ENCODE measurements around the gene FYB1.
"Not testable (repeated sequence)": the region's sequence is repeated elsewhere in the genome, so short reads cannot be mapped to it uniquely, and the experiment has no call there.

FYB1 gene

DNA sequence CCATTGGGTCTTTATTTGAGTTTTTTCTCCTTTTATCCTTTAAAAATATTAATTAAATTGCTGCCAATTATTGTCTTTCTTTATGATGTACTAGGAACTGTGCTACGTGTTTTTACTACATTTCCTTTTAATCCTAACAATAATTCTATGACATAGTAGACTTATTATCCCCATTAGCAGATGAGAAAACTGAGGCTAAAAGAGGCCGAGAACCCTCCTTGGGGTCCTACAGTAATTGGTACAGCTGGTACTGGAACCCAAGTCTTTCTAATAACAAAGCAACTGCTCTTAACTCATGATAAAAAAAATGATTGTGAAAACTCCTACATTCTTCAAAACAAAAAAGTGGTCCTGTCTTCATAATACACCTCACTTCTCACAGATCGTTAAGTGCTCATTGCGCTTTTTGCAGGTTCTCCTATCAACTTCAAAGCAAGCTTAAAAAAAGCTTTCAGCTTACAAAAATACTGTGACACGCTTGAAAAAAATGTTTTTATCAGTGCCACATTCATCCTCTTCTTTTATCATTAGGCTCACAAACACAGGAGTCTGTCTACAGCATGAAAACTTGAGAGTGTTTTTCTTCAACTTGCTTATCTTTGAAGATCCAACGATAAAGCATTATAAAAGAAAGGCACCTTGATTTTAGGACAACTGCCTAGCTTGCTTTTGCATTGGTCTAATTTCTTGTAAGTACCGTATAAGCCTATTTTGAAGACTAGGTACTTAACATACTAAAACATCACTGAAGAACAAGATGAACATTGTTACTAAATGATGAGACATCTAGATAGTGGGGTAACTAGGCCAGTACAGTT, 32.4 kb downstream of the FYB1 start:
- DNase-seq (ENCODE audit: low read depth in 2 of 2), result no peak

DNA sequence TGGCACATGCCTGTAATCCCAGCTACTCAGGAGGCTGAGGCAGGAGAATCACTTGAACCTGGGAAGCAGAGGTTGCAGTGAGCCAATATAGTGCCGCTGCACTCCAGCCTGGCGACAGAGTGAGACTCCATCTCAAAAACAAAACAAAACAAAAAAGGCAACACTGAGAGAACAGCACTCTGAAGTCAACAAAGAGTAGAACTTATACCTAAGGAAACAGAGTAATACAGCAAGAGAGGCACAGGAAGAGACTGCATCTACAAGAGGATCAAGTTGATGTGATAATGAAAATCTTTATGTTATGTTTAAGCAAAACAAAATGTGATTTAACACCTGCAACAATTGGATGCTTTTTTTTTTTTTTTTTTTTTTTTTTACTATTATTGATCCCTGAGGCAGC, 33.1 kb downstream of the FYB1 start:
- DNase-seq (ENCODE audit: low read depth in 2 of 2), result no peak

- no peak for DNase-seq (ENCODE audit: low read depth in 2 of 2)
Observed at GRCh38 chr5:39185761-39186160, 33.6 kb downstream of the FYB1 start.

DNA sequence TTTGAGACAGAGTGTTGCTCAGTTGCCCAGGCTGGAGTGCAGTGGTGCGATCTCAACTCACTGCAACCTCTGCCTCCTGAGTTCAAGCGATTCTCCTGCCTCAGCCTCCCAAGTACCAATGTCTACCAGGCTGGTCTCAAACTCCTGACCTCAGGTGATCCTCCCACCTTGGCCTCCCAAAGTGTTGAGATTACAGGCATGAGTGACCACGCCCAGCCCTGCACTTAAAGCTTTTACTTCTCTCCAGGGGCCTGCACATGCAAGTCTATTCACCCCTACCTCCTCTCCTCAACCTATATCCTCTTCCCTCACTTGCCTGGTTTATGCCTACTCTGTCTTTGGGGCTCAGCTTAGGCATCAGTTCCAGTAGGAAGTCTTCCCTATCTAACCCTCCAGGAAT, 39.8 kb downstream of the FYB1 start:
- DNase-seq (ENCODE audit: low read depth in 2 of 2), result not testable (repeated sequence)

- no peak for DNase-seq (ENCODE audit: low read depth in 2 of 2)
Observed at GRCh38 chr5:39178861-39179260, 40.5 kb downstream of the FYB1 start.

- no peak for DNase-seq (ENCODE audit: low read depth in 2 of 2)
Observed at GRCh38 chr5:39178171-39178570, 41.2 kb downstream of the FYB1 start.

GRCh38 chr5:39177631-39177964, 41.8 kb downstream of the FYB1 start:
- no peak for DNase-seq (ENCODE audit: low read depth in 2 of 2)

- DNase-seq (ENCODE audit: low read depth in 2 of 2), result no peak
Observed at GRCh38 chr5:39176759-39177630, 42.4 kb downstream of the FYB1 start.

DNA sequence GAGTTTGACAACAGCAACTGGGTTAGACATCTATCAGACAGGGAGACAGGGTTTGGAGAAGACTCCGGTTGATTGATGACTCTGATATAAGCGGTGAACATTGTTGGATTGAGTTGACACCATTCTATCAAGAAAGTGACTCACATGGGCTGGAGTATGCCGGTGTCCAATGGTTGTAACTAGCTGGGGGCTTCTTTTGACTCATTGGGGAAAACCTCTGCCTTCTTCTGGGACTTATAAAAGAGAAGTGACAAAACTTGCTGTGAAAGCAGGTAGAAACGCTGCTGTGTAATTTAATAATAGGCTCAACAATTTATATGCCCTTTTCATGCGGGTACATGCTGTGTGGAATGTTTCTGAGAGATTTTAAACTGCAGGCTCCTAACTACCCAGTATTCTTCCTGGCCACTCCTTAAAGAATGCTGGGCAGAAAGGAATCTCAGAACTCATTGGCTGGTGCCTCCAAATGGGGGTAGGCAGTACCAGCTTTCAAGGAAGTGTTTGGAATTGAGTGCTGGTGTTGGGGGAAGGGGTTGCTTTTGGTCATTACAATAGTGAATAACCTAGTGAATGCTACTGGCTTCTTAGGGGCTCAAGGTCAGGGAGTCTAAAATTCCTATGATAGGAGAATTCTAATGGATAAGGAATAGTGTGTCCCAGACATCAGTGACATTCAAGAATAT, 43.9 kb downstream of the FYB1 start:
- no peak for DNase-seq (ENCODE audit: low read depth in 2 of 2)

DNA sequence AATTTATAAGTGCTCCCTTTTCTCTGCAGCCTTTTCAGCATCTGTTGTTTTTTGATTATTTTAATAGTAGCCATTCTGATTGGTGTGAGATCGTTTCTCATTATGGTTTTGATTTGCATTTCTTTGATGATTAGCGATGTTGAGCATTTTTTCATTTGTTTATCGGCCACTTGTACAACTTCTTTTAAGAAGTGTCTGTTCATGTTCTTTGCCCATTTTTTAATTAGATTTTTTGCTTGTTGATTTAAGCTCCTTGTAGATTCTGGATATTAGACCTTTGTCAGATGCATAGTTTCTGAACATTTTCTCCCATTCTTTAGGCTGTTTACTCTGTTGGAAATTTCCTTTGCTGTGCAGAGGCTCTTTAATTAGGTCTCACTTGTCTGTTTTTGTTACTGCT, 46.3 kb downstream of the FYB1 start:
- no peak for DNase-seq (ENCODE audit: low read depth in 2 of 2)

GRCh38 chr5:39172593-39172992, 46.8 kb downstream of the FYB1 start:
- DNase-seq (ENCODE audit: low read depth in 2 of 2), result no peak

- no peak for DNase-seq (ENCODE audit: low read depth in 2 of 2)
Observed at GRCh38 chr5:39171647-39172046, 47.7 kb downstream of the FYB1 start.

GRCh38 chr5:39169081-39169480, 50.3 kb downstream of the FYB1 start:
- DNase-seq (ENCODE audit: low read depth in 2 of 2), result no peak

- no peak for DNase-seq (ENCODE audit: low read depth in 2 of 2)
Observed at GRCh38 chr5:39167972-39168342, 51.4 kb downstream of the FYB1 start.

DNA sequence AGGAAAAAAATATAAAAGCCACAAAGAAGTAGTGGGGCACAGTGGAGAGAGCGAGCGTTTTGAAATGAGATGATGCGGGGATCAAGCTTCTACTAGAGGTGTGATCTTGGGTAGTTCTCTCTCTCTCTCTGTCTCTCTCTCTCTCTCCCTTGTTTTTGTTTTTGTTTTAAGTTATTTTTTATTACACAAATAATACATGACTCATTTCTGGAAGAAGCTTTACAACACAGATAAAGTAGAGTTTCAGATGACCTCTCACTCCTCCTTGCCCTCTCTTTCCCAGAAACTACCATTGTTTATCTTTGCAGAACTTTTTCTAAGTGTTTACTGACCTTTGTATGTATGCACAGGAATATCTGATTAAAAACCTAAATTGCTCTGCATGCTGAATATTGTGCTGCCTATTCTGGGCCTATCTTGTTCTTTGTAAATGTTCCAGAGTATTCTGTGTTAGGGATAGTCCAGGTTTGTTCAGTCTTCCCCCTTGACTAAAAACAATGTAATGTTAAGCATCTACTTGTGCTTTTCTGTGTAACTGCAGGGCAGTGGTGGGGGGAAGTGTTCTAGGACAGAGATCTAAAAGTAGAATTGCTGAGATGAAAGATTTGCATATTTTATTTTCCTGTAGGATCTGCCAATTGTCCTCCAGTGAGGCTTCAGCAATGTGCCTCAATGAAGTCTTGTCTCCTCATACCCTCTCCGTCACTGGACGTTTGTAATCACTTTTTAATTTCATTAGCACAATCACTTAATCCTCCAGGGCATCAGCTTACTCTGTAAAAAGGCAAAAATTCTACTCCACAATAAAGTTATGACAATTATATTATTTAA, 52.0 kb downstream of the FYB1 start:
- no peak for DNase-seq (ENCODE audit: low read depth in 2 of 2)

GRCh38 chr5:39164529-39165402, 54.6 kb downstream of the FYB1 start:
- DNase-seq (ENCODE audit: low read depth in 2 of 2), result no peak

GRCh38 chr5:39164016-39164415, 55.3 kb downstream of the FYB1 start:
- no peak for DNase-seq (ENCODE audit: low read depth in 2 of 2)

DNA sequence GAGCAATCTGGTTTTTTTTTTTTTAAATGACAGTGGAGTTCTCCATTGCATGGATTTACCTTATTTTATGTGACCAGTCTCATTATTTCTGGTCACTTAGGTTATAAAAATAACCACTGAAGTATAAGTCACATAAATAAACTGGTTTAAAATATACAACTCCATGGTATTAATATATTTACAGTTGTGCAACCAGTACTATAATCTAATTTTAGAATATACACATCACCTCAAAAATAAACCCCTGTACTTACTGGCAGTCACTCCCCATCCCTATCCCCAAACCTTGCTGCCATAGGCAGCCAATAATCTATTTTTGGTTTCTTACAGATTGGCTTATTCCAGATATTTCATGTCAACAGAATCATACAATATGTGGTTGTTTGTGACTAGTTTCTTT, 57.8 kb downstream of the FYB1 start:
- no peak for DNase-seq (ENCODE audit: low read depth in 2 of 2)

GRCh38 chr5:39160576-39161213, 58.7 kb downstream of the FYB1 start:
- DNase-seq (ENCODE audit: low read depth in 2 of 2), result no peak

- DNase-seq (ENCODE audit: low read depth in 2 of 2), result no peak
Observed at GRCh38 chr5:39159811-39160490, 59.4 kb downstream of the FYB1 start.
